DOHH2 (cell line): ENCODE results near the gene HRH1.

Source experiments
- CTCF ChIP-seq: fragments of 200-600 bp; sonication (generic); IDR thresholded peaks from one replicate; pipeline ENCODE4 v1.5.1; 2014; ENCODE audit warnings: antibody characterized with exemption, mild to moderate bottlenecking, low read depth, low read length; ENCODE audit not compliant: poor library complexity, severe bottlenecking
- EZH2phosphoT487 ChIP-seq: fragments of 200-600 bp; sonication (generic); IDR thresholded peaks from 2 replicates; pipeline ENCODE4 v1.6.1; 2017; ENCODE audit warnings: borderline replicate concordance, mild to moderate bottlenecking, antibody characterized with exemption, low read length, moderate library complexity, mixed read lengths

- TF ChIP-seq CTCF: no peak
- no peak for TF ChIP-seq EZH2phosphoT487
These were observed 31.4 kb downstream of the HRH1 start for GRCh38 chr3:11185564-11186317.
